HG03354 (cell line): ENCODE results near the gene FAM209A.
"Not testable (repeated sequence)": the region's sequence is repeated elsewhere in the genome, so short reads cannot be mapped to it uniquely, and the experiment has no call there.

Experiments
- ATAC-seq: cut with Tn5 transposase; IDR thresholded peaks from one replicate; pipeline ENCODE4 v1.9.1; 2021; ENCODE audit warnings: mild to moderate bottlenecking; ENCODE audit not compliant: unreplicated experiment, poor library complexity, severe bottlenecking

The FAM209A gene

GRCh38 chr20:56524444-56524843, at the start of gene FAM209A:
FAM209A (plus strand) TSS chr20:56524744; CDS start chr20:56524809, 65 bp downstream.
- not testable (repeated sequence) for ATAC-seq

- ATAC-seq, result no peak
These were observed 40.6 kb upstream of the FAM209A start for GRCh38 chr20:56483970-56484369.

GRCh38 chr20:56487216-56487615, 37.3 kb upstream of the FAM209A start:
- no peak for ATAC-seq

GRCh38 chr20:56488566-56488965, 36.0 kb upstream of the FAM209A start:
- ATAC-seq, result no peak

- ATAC-seq, result no peak
These were observed 23.4 kb upstream of the FAM209A start for GRCh38 chr20:56501116-56501515.

- no peak for ATAC-seq
These were observed 20.6 kb upstream of the FAM209A start for GRCh38 chr20:56503916-56504315.

- ATAC-seq, result no peak
These were observed 20.1 kb upstream of the FAM209A start for GRCh38 chr20:56504373-56505005.

- no peak for ATAC-seq
These were observed 18.4 kb upstream of the FAM209A start for GRCh38 chr20:56506103-56506502.

GRCh38 chr20:56511926-56512325, 12.6 kb upstream of the FAM209A start:
- ATAC-seq, result no peak

GRCh38 chr20:56513161-56514150, 11.1 kb upstream of the FAM209A start:
- ATAC-seq, result no peak

GRCh38 chr20:56516631-56517030, 7.9 kb upstream of the FAM209A start:
- no peak for ATAC-seq

- no peak for ATAC-seq
These were observed 7.3 kb upstream of the FAM209A start for GRCh38 chr20:56517211-56517610.

- no peak for ATAC-seq
These were observed 6.9 kb upstream of the FAM209A start for GRCh38 chr20:56517641-56518040.

- ATAC-seq, result no peak
These were observed 6.4 kb upstream of the FAM209A start for GRCh38 chr20:56518126-56518525.

GRCh38 chr20:56518721-56519398, 5.7 kb upstream of the FAM209A start:
- ATAC-seq, result no peak

- ATAC-seq, result no peak
These were observed 5.0 kb upstream of the FAM209A start for GRCh38 chr20:56519551-56519950.

- ATAC-seq, result no peak
These were observed 4.4 kb upstream of the FAM209A start for GRCh38 chr20:56520180-56520579.

GRCh38 chr20:56520746-56521354, 3.7 kb upstream of the FAM209A start:
- ATAC-seq, result not testable (repeated sequence)

- no peak for ATAC-seq
These were observed 2.2 kb upstream of the FAM209A start for GRCh38 chr20:56522311-56522710.

GRCh38 chr20:56527521-56527920, 3.0 kb downstream of the FAM209A start:
- ATAC-seq, result no peak
